SK-N-SH (cell line): ENCODE measurements around the gene TDRD1. TPM values are rescaled to one million over a fixed set of nuclear protein-coding genes. Genes with fewer than 3 reads are reported as not detected.

ENCODE experiments used
- CTCF ChIA-PET: fragments of 300-600, 350-600 bp; formaldehyde crosslinking; extraction: SDS; loops from one replicate; lab custom pipeline; 2021; lab: Yijun Ruan, JAX
- POLR2A ChIA-PET: fragments of 350-600 bp; sonication (Branson Sonifier 250); formaldehyde crosslinking; extraction: SDS; loops from one replicate; lab custom pipeline; 2020; ENCODE audit warnings: antibody characterized with exemption, inconsistent platforms; lab: Yijun Ruan, JAX
- DNase-seq: peaks from one replicate; pipeline ENCODE4 v3.0.0; 2012
- H2AFZ ChIP-seq: fragments of 200-600 bp; sonication (generic); 2 replicates; pipeline ENCODE4 v1.8.1; 2016; ENCODE audit warnings: antibody characterized with exemption, mild to moderate bottlenecking, low read depth
- H3F3A ChIP-seq: fragments of 200-600 bp; sonication (generic); replicated peaks from 2 replicates; pipeline ENCODE3; 2016; ENCODE audit warnings: antibody characterized with exemption, mild to moderate bottlenecking; ENCODE audit not compliant: insufficient read depth
- H3K27ac ChIP-seq, 2 experiments: fragments of 200-500 bp in 1 of 2; fragments of 200-600 bp in 1 of 2; sonication (Bioruptor generic) in 1 of 2; sonication (generic), shearing (Covaris generic) in 1 of 2; 2 replicates each; pipeline versions ENCODE4 v1.5.1 to v1.6.1; 2014 to 2016; ENCODE audit warnings: low read depth in 2 of 2, inconsistent platforms in 1 of 2, low read length in 1 of 2, mild to moderate bottlenecking in 1 of 2, mixed read lengths in 1 of 2
- H3K27me3 ChIP-seq: fragments of 200-600 bp; sonication (generic), shearing (Covaris generic); 2 replicates; pipeline ENCODE4 v1.6.1; 2016; ENCODE audit warnings: mixed run types; ENCODE audit not compliant: insufficient read depth
- H3K36me3 ChIP-seq, 2 experiments: fragments of 200-500 bp in 1 of 2; fragments of 200-600 bp in 1 of 2; sonication (Bioruptor generic) in 1 of 2; sonication (generic) in 1 of 2; replicated peaks in 1 of 2; 2 replicates each; pipeline versions ENCODE3 to v1.5.1; 2014 to 2016; ENCODE audit warnings: low read length in 1 of 2, mild to moderate bottlenecking in 1 of 2; ENCODE audit not compliant: insufficient read depth in 2 of 2, control insufficient read depth in 1 of 2
- H3K4me1 ChIP-seq, 2 experiments: fragments of 200-500 bp in 1 of 2; fragments of 200-600 bp in 1 of 2; sonication (Bioruptor generic) in 1 of 2; sonication (generic), shearing (Covaris generic) in 1 of 2; 2 replicates each; pipeline versions ENCODE4 v1.5.1 to v1.6.1; 2014 to 2016; ENCODE audit warnings: low read depth in 1 of 2, low read length in 1 of 2, mixed run types in 1 of 2; ENCODE audit not compliant: insufficient read depth in 2 of 2, control insufficient read depth in 1 of 2
- H3K4me2 ChIP-seq: fragments of 200-600 bp; sonication (generic), shearing (Covaris generic); 2 replicates; pipeline ENCODE4 v1.6.1; 2017; ENCODE audit warnings: mixed run types
- H3K4me3 ChIP-seq, 2 experiments: fragments of 200-500 bp in 1 of 2; fragments of 200-600 bp in 1 of 2; sonication (Bioruptor generic) in 1 of 2; sonication (generic), shearing (Covaris generic) in 1 of 2; 2 replicates each; pipeline versions ENCODE4 v1.5.1 to v1.8.1; 2014 to 2016; ENCODE audit warnings: low read depth in 2 of 2, inconsistent platforms in 1 of 2, low read length in 1 of 2, mild to moderate bottlenecking in 1 of 2, mixed read lengths in 1 of 2, moderate library complexity in 1 of 2
- H3K79me2 ChIP-seq: fragments of 200-600 bp; sonication (generic); 2 replicates; pipeline ENCODE4 v1.8.1; 2017; ENCODE audit warnings: mild to moderate bottlenecking; ENCODE audit not compliant: insufficient read depth
- H3K9ac ChIP-seq: fragments of 200-600 bp; sonication (generic); 2 replicates; pipeline ENCODE4 v1.6.1; 2017; ENCODE audit warnings: mixed run types
- H3K9me2 ChIP-seq: fragments of 200-600 bp; sonication (generic); 2 replicates; pipeline ENCODE4 v1.6.1; 2017; ENCODE audit warnings: mixed run types
- H3K9me3 ChIP-seq: fragments of 200-600 bp; sonication (generic); 2 replicates; pipeline ENCODE4 v1.6.1; 2017; ENCODE audit warnings: mixed run types, mild to moderate bottlenecking, moderate library complexity
- H4K20me1 ChIP-seq: fragments of 200-600 bp; sonication (generic); 2 replicates; pipeline ENCODE4 v1.6.1; 2017; ENCODE audit warnings: mild to moderate bottlenecking, mixed run types; ENCODE audit not compliant: insufficient read depth
- CTCF ChIP-seq: fragments of 200-600 bp; sonication (generic); IDR thresholded peaks from 2 replicates; pipeline ENCODE4 v1.6.1; 2017; ENCODE audit warnings: antibody characterized with exemption, mild to moderate bottlenecking, moderate library complexity
- ELF1 ChIP-seq: IDR thresholded peaks from 2 replicates; pipeline ENCODE4 v1.4.0; 2012
- EP300 ChIP-seq, 2 experiments: IDR thresholded peaks; 2 replicates each; pipeline versions ENCODE4 v1.4.0 to v1.6.1; 2012; ENCODE audit warnings: borderline replicate concordance in 1 of 2, low read depth in 1 of 2, low read length in 1 of 2
- FOXM1 ChIP-seq: IDR thresholded peaks from 2 replicates; pipeline ENCODE4 v1.4.0; 2012; ENCODE audit warnings: low read depth, mild to moderate bottlenecking
- JUND ChIP-seq: IDR thresholded peaks from 2 replicates; pipeline ENCODE4 v1.4.0; 2012
- MXI1 ChIP-seq: IDR thresholded peaks from 2 replicates; pipeline ENCODE4 v1.6.1; 2012; ENCODE audit warnings: mild to moderate bottlenecking, low read depth, low read length, improper control_type of control experiment
- NFIC ChIP-seq: IDR thresholded peaks from 2 replicates; pipeline ENCODE4 v1.4.0; 2012; ENCODE audit warnings: borderline replicate concordance
- NRF1 ChIP-seq: IDR thresholded peaks from 2 replicates; pipeline ENCODE4 v1.6.1; 2012; ENCODE audit warnings: low read depth, mild to moderate bottlenecking, low read length
- POLR2AphosphoS5 ChIP-seq: IDR thresholded peaks from 2 replicates; pipeline ENCODE4 v1.6.1; 2012; ENCODE audit warnings: low read depth, low read length
- RFX5 ChIP-seq: IDR thresholded peaks from 2 replicates; pipeline ENCODE4 v1.6.1; 2012; ENCODE audit warnings: mild to moderate bottlenecking, improper control_type of control experiment, low read length
- SIN3A ChIP-seq: IDR thresholded peaks from 2 replicates; pipeline ENCODE4 v1.6.1; 2012; ENCODE audit warnings: low read depth, mild to moderate bottlenecking, low read length, moderate library complexity, borderline replicate concordance
- SMC3 ChIP-seq: IDR thresholded peaks from 2 replicates; pipeline ENCODE4 v1.6.1; 2012; ENCODE audit warnings: low read depth, low read length, improper control_type of control experiment
- TAF1 ChIP-seq: IDR thresholded peaks from 2 replicates; pipeline ENCODE4 v1.6.1; 2012; ENCODE audit warnings: low read depth, mild to moderate bottlenecking, low read length, moderate library complexity, borderline replicate concordance
- USF1 ChIP-seq: IDR thresholded peaks from 2 replicates; pipeline ENCODE4 v1.4.0; 2012; ENCODE audit warnings: low read depth, borderline replicate concordance
- USF2 ChIP-seq: fragments of 150-350 bp; IDR thresholded peaks from 2 replicates; pipeline ENCODE4 v1.6.1; 2017; ENCODE audit warnings: antibody characterized with exemption, low read length, low read depth, borderline replicate concordance
- YY1 ChIP-seq: IDR thresholded peaks from 2 replicates; pipeline ENCODE4 v1.4.0; 2012; ENCODE audit warnings: low read depth, mild to moderate bottlenecking
- ZBTB33 ChIP-seq: IDR thresholded peaks from 2 replicates; pipeline ENCODE4 v1.4.0; 2012; ENCODE audit warnings: low read depth, borderline replicate concordance
- WGBS: methylation state at CpG from one replicate; pipeline ENCODE4 v1.1.6; 2017; ENCODE audit warnings: low lambda C conversion rate; 5-methylcytosine and 5-hydroxymethylcytosine counted together
- polyA plus RNA-seq, 3 experiments: library from polyadenylated mRNA; depleted of rRNA; stranded (reverse); fragments of >200 nt; gene quantifications; 2 replicates each; pipeline ENCODE4 v1.2.3, GENCODE V29; 2012

Gene TDRD1
- polyA plus RNA-seq, 1 of the 3 experiments (the other 2 are of a cell fraction) = not detected

- Histone ChIP-seq H3K9me2 (no peaks in the 10 kb centered on the region), H3K9ac (no peak overlapping the region), H3K4me2 (no peak overlapping the region), H4K20me1 (no peaks in the 10 kb centered on the region), H3K4me1 (no peaks in the 10 kb centered on the region; a peak in 2 of 4 replicates)
- ChIA-PET CTCF (interaction anchor here (0.7 kb wide), 1 partner anchor 47 kb away, joined by 3 read pairs; no protein-coding TSS in a partner anchor), POLR2A (no interaction called here)
- TF ChIP-seq ZBTB33 (no peak), SMC3 (no peak), NRF1 (no peak), JUND (no peak), USF2 (no peak), EP300 (IDR thresholded peaks at IDR 0.05; ENCODE audit: borderline replicate concordance in 1 of 2, low read depth in 1 of 2, low read length in 1 of 2) (no peak), MXI1 (no peak)
- TF ChIP-seq, all 33 proteins: peak for 0
- no peaks in the 10 kb centered on the region for H3K9me3 ChIP-seq
- DNase-seq = no peak
- H3K79me2 ChIP-seq = no peaks in the 10 kb centered on the region
- 73% methylated on average over 8 of the region's 8 CpGs for WGBS
- no peaks in the 10 kb centered on the region for H3K27me3 ChIP-seq
- no peaks in the 10 kb centered on the region for H3K36me3 ChIP-seq
- H2AFZ ChIP-seq = no peak overlapping the region
- no peak overlapping the region for H3K4me3 ChIP-seq
- H3F3A ChIP-seq = peaks cover 3% of the 10 kb centered on the region
- H3K27ac ChIP-seq = no peak overlapping the region
Measured at GRCh38 chr10:114179747-114180146, 594 bp downstream of the TDRD1 start.

DNA sequence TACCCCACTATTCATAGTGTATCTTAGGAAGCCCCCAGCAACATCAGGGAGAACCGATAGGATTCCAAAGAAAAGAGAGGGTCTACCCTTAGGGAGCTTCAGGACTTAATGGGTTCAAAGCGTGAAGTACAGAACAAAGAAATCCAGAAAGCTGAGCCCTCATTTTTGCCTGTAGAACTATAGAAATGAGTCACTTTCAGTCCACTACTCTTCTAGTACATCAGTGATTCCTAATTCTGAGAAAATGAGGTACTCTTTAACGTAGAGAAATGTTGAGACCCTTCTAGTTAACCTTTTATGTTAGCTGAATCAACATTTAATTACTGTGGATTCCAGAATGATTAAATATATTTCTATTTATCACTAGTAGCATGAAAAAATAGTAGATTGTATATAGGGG lies 1.8 kb downstream of the TDRD1 start:
- Histone ChIP-seq H3F3A (no peaks in the 10 kb centered on the region), H3K9ac (no peak overlapping the region), H3K4me3 (no peak overlapping the region), H3K27me3 (no peaks in the 10 kb centered on the region), H2AFZ (no peak overlapping the region), H3K27ac (no peak overlapping the region), H3K9me3 (no peaks in the 10 kb centered on the region), H3K4me2 (no peak overlapping the region), H3K9me2 (no peaks in the 10 kb centered on the region), H3K4me1 (no peaks in the 10 kb centered on the region; a peak in 1 of 4 replicates), H4K20me1 (no peaks in the 10 kb centered on the region), H3K36me3 (no peaks in the 10 kb centered on the region), H3K79me2 (no peaks in the 10 kb centered on the region)
- POLR2A ChIA-PET = no interaction called here
- TF ChIP-seq TAF1 (no peak), YY1 (no peak), RFX5 (no peak), NFIC (no peak), USF1 (no peak), SIN3A (no peak), ELF1 (no peak), CTCF (no peak), POLR2AphosphoS5 (no peak), MXI1 (no peak), FOXM1 (no peak)
- no peak for DNase-seq
- CTCF ChIA-PET = no interaction called here
- WGBS = 61% methylated on average over 3 of the region's 3 CpGs
